OCI-LY3 (cell line): ENCODE data around the gene FAM222B.
A peak's percentile ranks its signal among the peaks of the same experiment; 100 is the strongest.
"Not testable (repeated sequence)": the region's sequence is repeated elsewhere in the genome, so short reads cannot be mapped to it uniquely, and the experiment has no call there.

Experiments
- H2AFZ ChIP-seq: fragments of 200-600, 300-600 bp; shearing (Covaris generic); 2 replicates; pipeline ENCODE4 v1.6.0; 2014; ENCODE audit warnings: antibody characterized with exemption, low read depth, low read length
- H3K27ac ChIP-seq: fragments of 200-600, 300-600 bp; sonication (generic); 2 replicates; pipeline ENCODE4 v1.5.1; 2014; ENCODE audit warnings: mild to moderate bottlenecking, low read length, moderate library complexity, mixed read lengths
- H3K27me3 ChIP-seq: fragments of 200-600, 300-600 bp; sonication (generic); 2 replicates; pipeline ENCODE4 v1.6.1; 2014; ENCODE audit warnings: low read depth, low read length, mixed read lengths
- H3K36me3 ChIP-seq: fragments of 200-600, 300-600 bp; sonication (generic); replicated peaks from 2 replicates; pipeline ENCODE3; 2014; ENCODE audit warnings: low read depth, low read length, mixed read lengths
- H3K4me1 ChIP-seq: fragments of 300-600, 200-600 bp; sonication (generic); 2 replicates; pipeline ENCODE4 v1.6.1; 2014; ENCODE audit warnings: low read length, mixed read lengths
- H3K4me2 ChIP-seq: fragments of 200-600, 300-600 bp; sonication (generic); 2 replicates; pipeline ENCODE4 v1.6.1; 2014; ENCODE audit warnings: low read length, mixed read lengths
- H3K4me3 ChIP-seq: fragments of 300-600, 200-600 bp; sonication (generic); 2 replicates; pipeline ENCODE4 v1.5.1; 2014; ENCODE audit warnings: antibody characterized with exemption, mild to moderate bottlenecking, low read length, moderate library complexity
- H3K79me2 ChIP-seq: fragments of 300-600, 200-600 bp; shearing (Covaris generic); 2 replicates; pipeline ENCODE4 v1.6.1; 2014; ENCODE audit warnings: mild to moderate bottlenecking, low read length, mixed read lengths
- H3K9ac ChIP-seq: fragments of 300-600, 200-600 bp; shearing (Covaris generic); 2 replicates; pipeline ENCODE4 v1.6.0; 2014; ENCODE audit warnings: mild to moderate bottlenecking, low read length, moderate library complexity
- H3K9me3 ChIP-seq: fragments of 200-600, 300-600 bp; shearing (Covaris generic); 2 replicates; pipeline ENCODE4 v1.6.1; 2014; ENCODE audit warnings: low read length, mixed read lengths; ENCODE audit not compliant: insufficient read depth
- H4K20me1 ChIP-seq: fragments of 200-600, 300-600 bp; sonication (generic); 2 replicates; pipeline ENCODE4 v1.6.1; 2016; ENCODE audit warnings: low read length, mixed read lengths; ENCODE audit not compliant: insufficient read depth
- EZH2phosphoT487 ChIP-seq: fragments of 200-600 bp; shearing (Covaris generic); IDR thresholded peaks from 2 replicates; pipeline ENCODE4 v1.6.1; 2018; ENCODE audit warnings: antibody characterized with exemption, mixed run types, low read depth
- TF ChIP-seq, protein P1 (sequence below): fragments of 200-600, 300-600 bp; sonication (generic); IDR thresholded peaks from 2 replicates; pipeline ENCODE4 v1.5.1; 2014; ENCODE audit warnings: antibody characterized with exemption, low read length, low read depth

The FAM222B gene

DNA sequence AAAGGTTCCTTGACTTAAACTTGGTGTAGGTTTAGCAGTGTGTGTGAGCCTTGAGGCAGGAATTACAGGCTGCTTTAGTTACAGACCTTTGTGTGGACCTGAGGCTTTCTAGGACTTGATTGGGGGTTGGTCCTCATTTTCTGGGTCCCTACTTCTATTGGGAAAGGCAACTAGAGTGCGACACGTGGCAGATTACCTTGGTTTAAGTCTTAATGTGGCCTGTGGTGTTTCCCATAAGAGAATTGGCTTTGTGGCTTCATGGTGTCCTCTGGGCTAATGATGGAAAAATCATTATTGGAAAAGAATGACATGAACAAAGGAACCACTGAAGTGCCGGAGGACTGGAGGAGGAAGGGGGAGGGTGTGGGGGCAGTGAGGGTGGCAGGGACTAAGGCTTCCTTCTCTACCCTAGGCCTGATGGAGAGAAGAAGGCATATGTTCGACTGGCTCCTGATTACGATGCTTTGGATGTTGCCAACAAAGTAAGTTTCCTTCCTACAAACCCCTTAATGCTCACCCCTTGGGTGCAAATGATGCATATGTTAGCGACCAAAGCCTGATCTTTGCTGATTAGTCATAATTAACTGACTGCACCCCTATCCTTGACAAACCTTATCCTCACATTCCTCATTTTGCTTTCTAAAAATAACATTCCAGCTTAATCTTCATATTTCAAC is 119.3 kb downstream of the FAM222B start:
- peaks cover 49% of the 10 kb centered on the region for H3K4me1 ChIP-seq

DNA sequence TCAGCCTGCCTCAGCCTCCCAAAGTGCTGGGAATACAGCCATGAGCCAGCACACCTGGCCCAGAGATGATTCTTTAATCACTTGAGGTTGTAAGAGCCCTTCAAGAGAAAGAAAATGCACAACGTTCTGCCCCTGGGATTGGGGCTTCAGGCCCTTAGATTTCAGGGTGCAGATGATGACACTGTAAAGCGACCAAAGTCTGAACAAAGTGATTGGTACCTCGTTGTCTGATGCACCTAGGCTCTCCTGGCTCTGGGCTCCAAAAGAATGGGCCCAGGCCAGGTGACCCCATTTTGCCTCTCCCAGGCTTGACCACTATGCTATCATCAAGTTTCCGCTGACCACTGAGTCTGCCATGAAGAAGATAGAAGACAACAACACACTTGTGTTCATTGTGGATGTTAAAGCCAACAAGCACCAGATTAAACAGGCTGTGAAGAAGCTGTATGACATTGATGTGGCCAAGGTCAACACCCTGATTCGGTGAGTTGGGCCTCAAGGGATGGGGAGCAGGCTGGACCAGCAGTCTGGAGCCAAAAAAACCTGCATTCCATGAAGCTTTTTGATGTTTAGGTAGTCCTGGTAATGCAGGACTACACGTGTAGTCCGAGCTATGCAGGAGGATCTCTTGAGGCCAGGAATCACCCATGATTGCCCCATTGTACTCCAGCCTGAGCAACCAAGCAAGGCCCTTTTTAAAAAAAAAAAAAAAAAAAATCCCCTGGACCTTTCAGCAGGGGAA is 120.0 kb downstream of the FAM222B start:
- Histone ChIP-seq H3K27me3 (no peaks in the 10 kb centered on the region), H3K4me1 (peaks cover 45% of the 10 kb centered on the region), H2AFZ (no peak overlapping the region), H3K4me3 (peak overlapping the region; percentile 93), H3K9me3 (no peaks in the 10 kb centered on the region), H3K79me2 (peaks cover 68% of the 10 kb centered on the region), H3K27ac (peak overlapping the region; percentile 100), H3K9ac (peak overlapping the region; percentile 100), H4K20me1 (peaks cover 32% of the 10 kb centered on the region), H3K4me2 (peak overlapping the region; percentile 99), H3K36me3 (peaks cover 47% of the 10 kb centered on the region)
- no peak for TF ChIP-seq EZH2phosphoT487
- TF ChIP-seq, protein P1, sequence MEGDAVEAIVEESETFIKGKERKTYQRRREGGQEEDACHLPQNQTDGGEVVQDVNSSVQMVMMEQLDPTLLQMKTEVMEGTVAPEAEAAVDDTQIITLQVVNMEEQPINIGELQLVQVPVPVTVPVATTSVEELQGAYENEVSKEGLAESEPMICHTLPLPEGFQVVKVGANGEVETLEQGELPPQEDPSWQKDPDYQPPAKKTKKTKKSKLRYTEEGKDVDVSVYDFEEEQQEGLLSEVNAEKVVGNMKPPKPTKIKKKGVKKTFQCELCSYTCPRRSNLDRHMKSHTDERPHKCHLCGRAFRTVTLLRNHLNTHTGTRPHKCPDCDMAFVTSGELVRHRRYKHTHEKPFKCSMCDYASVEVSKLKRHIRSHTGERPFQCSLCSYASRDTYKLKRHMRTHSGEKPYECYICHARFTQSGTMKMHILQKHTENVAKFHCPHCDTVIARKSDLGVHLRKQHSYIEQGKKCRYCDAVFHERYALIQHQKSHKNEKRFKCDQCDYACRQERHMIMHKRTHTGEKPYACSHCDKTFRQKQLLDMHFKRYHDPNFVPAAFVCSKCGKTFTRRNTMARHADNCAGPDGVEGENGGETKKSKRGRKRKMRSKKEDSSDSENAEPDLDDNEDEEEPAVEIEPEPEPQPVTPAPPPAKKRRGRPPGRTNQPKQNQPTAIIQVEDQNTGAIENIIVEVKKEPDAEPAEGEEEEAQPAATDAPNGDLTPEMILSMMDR: no peak

More for the DNA sequence above, 119.3 kb downstream of the FAM222B start:
- peak overlapping the region; percentile 100 for H3K27ac ChIP-seq
- TF ChIP-seq, protein P1: no peak
- no peak for TF ChIP-seq EZH2phosphoT487
- H2AFZ ChIP-seq: no peak overlapping the region
- H3K27me3 ChIP-seq: no peaks in the 10 kb centered on the region
- H3K4me2 ChIP-seq: peak overlapping the region; percentile 99
- peaks cover 68% of the 10 kb centered on the region for H3K79me2 ChIP-seq
- H3K36me3 ChIP-seq: peaks cover 47% of the 10 kb centered on the region
- peak overlapping the region; percentile 93 for H3K4me3 ChIP-seq
- H3K9ac ChIP-seq: peak overlapping the region; percentile 100
- H3K9me3 ChIP-seq: no peaks in the 10 kb centered on the region
- peaks cover 32% of the 10 kb centered on the region for H4K20me1 ChIP-seq

DNA sequence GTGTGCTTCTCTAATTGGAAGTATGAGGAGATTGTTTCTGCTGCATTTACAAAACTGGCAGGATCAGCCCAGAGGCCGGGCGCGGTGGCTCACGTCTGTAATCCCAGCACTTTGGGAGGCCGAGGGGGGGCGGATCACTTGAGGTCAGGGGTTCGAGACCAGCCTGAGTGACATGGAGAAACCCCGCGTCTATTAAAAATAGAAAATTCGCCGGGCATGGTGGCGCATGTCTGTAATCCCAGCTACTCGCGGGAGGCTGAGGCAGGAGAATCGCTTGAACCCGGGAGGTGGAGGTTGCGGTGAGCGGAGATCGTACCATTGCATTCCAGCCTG is 121.6 kb downstream of the FAM222B start:
- Histone ChIP-seq H3K36me3 (peaks cover 47% of the 10 kb centered on the region), H3K9ac (peak overlapping the region; percentile 100), H3K4me2 (peak overlapping the region; percentile 99), H3K79me2 (peaks cover 68% of the 10 kb centered on the region), H3K4me3 (peak overlapping the region; percentile 93), H3K27ac (peak overlapping the region; percentile 100), H4K20me1 (peaks cover 32% of the 10 kb centered on the region), H3K4me1 (peaks cover 41% of the 10 kb centered on the region)
- H3K9me3 ChIP-seq, H3K27me3 ChIP-seq, H2AFZ ChIP-seq: not testable (repeated sequence)

DNA sequence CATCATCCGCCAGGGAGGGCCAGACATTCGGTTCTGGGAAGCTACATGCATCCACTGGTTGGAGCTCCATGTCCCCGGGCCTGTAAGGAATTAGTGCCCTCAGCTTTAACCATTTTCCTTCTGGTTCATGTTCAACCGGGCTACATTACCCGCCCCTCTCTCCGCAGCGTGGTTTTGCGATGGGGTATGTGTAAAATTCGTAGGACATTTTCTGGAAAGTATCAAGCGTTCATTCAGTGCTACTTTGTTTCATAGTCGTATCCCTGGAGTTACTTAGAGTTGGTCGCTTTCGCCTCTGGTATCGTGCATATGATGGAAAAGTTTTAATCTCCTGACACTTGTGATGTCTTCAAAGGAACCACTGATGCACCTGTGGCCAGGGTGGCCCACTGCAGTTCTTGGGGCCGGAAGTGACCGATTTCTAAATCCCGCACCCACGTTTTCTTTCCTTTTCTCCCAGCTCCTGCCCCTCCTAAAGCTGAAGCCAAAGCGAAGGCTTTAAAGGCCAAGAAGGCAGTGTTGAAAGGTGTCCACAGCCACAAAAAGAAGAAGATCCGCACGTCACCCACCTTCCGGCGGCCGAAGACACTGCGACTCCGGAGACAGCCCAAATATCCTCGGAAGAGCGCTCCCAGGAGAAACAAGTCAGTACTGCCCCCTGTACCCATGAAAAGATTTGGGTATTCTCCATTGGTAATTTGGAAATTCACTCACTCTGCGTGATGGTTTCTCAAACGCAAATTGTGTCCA is 122.2 kb downstream of the FAM222B start:
- Histone ChIP-seq H3K4me2 (peak overlapping the region; percentile 99), H3K79me2 (peaks cover 63% of the 10 kb centered on the region), H3K36me3 (peaks cover 47% of the 10 kb centered on the region), H3K4me3 (peak overlapping the region; percentile 93), H4K20me1 (peaks cover 32% of the 10 kb centered on the region), H2AFZ (no peak overlapping the region), H3K9me3 (no peaks in the 10 kb centered on the region), H3K27me3 (no peaks in the 10 kb centered on the region; the same call in 1 of the 2 replicates), H3K27ac (peak overlapping the region; percentile 100), H3K4me1 (peaks cover 40% of the 10 kb centered on the region), H3K9ac (peak overlapping the region; percentile 100)
- no peak for TF ChIP-seq EZH2phosphoT487
- TF ChIP-seq, protein P1: 0 out of 2 replicates have a peak, but pooled peaks have one; percentile 14
